H1 (cell line): ENCODE results near the gene SLC4A1AP. TPM values are rescaled to one million over a fixed set of nuclear protein-coding genes. Genes with fewer than 3 reads are reported as not detected.

Experiments
- CTCF ChIA-PET: fragments of 300-600 bp; sonication (Branson Sonifier 250); formaldehyde crosslinking; loops from one replicate; lab custom pipeline; 2021; ENCODE audit not compliant: partially characterized antibody; lab: Charles Lee
- POLR2A ChIA-PET: fragments of 300-600 bp; sonication (Branson Sonifier 250); formaldehyde crosslinking; loops from one replicate; lab custom pipeline; 2021; ENCODE audit warnings: inconsistent platforms; ENCODE audit not compliant: partially characterized antibody; lab: Charles Lee
- DNase-seq, 2 experiments: peaks; one replicate each; pipeline versions ENCODE4 v3.0.0 to v3.0.0-alpha.2; 2010 to 2022; ENCODE audit warnings: low spot score in 2 of 2, low read depth in 1 of 2, mixed read lengths in 1 of 2
- FAIRE-seq: peaks from 2 replicates; lab custom pipeline; 2011; peaks lifted over from hg19 to GRCh38; lab: Jason Lieb, UNC
- H2AFZ ChIP-seq: 2 replicates; pipeline ENCODE4 v1.8.1; 2012; ENCODE audit warnings: low read length, inconsistent platforms
- H2AK5ac ChIP-seq: 2 replicates; pipeline ENCODE4 v1.6.1; 2013; ENCODE audit warnings: low read depth, low read length
- H2BK120ac ChIP-seq: replicated peaks from 2 replicates; pipeline ENCODE3; 2013; ENCODE audit warnings: low read depth, low read length, inconsistent platforms
- H2BK12ac ChIP-seq: 2 replicates; pipeline ENCODE4 v1.6.1; 2013; ENCODE audit warnings: low read depth, low read length
- H2BK15ac ChIP-seq: 2 replicates; pipeline ENCODE4 v1.6.1; 2013; ENCODE audit warnings: low read length
- H2BK20ac ChIP-seq: 2 replicates; pipeline ENCODE4 v1.6.1; 2013; ENCODE audit warnings: low read length
- H2BK5ac ChIP-seq: 2 replicates; pipeline ENCODE4 v1.6.1; 2013; ENCODE audit warnings: low read depth, low read length
- H3K14ac ChIP-seq: 2 replicates; pipeline ENCODE4 v1.6.1; 2013; ENCODE audit warnings: inconsistent platforms; ENCODE audit not compliant: insufficient read length
- H3K18ac ChIP-seq: 2 replicates; pipeline ENCODE4 v1.6.1; 2013; ENCODE audit warnings: low read length; ENCODE audit errors: extremely low read depth
- H3K23ac ChIP-seq: 2 replicates; pipeline ENCODE4 v1.6.1; 2013; ENCODE audit warnings: inconsistent platforms; ENCODE audit not compliant: insufficient read length
- H3K23me2 ChIP-seq: 2 replicates; pipeline ENCODE4 v1.6.1; 2013; ENCODE audit warnings: low read depth, low read length
- H3K27ac ChIP-seq: 2 replicates; pipeline ENCODE4 v1.6.1; 2011; ENCODE audit warnings: low read depth, low read length, inconsistent platforms
- H3K27me3 ChIP-seq, 4 experiments: replicated peaks in 1 of 4; 1 replicate in 1 of 4; 2 replicates in 3 of 4; pipeline versions ENCODE4 v1.6.1 to v1.8.1; 2011 to 2013; ENCODE audit warnings: low read length in 3 of 4, mild to moderate bottlenecking in 3 of 4, inconsistent platforms in 2 of 4, mixed read lengths in 2 of 4, moderate library complexity in 1 of 4; ENCODE audit not compliant: control insufficient read depth in 3 of 4, insufficient read depth in 3 of 4; ENCODE audit errors: extremely low read depth in 1 of 4
- H3K36me3 ChIP-seq, 4 experiments: 2 replicates each; pipeline versions ENCODE4 v1.6.1 to v1.8.1; 2011 to 2013; ENCODE audit warnings: mild to moderate bottlenecking in 4 of 4, low read length in 3 of 4, moderate library complexity in 2 of 4, control low read depth in 1 of 4, inconsistent platforms in 1 of 4; ENCODE audit not compliant: insufficient read depth in 4 of 4, control insufficient read depth in 2 of 4
- H3K4ac ChIP-seq: replicated peaks from 2 replicates; pipeline ENCODE3; 2013; ENCODE audit warnings: low read length, low read depth, mixed read lengths, inconsistent platforms; ENCODE audit not compliant: insufficient read length
- H3K4me1 ChIP-seq, 4 experiments: replicated peaks in 1 of 4; 1 replicate in 1 of 4; 2 replicates in 3 of 4; pipeline versions ENCODE4 v1.6.1 to v1.8.1; 2011 to 2013; ENCODE audit warnings: low read length in 3 of 4, inconsistent platforms in 2 of 4, mixed read lengths in 1 of 4; ENCODE audit not compliant: insufficient read depth in 4 of 4, control insufficient read depth in 3 of 4
- H3K4me2 ChIP-seq, 2 experiments: 2 replicates each; pipeline versions ENCODE4 v1.6.1 to v1.8.1; 2011 to 2013; ENCODE audit warnings: low read depth in 2 of 2, low read length in 2 of 2, control low read depth in 1 of 2, inconsistent platforms in 1 of 2, mild to moderate bottlenecking in 1 of 2; ENCODE audit not compliant: insufficient read depth in 1 of 2
- H3K4me3 ChIP-seq, 4 experiments: fragments of 200-600, 300-600 bp in 1 of 4; sonication (generic), shearing (Covaris generic), sonication (Bioruptor Twin) in 1 of 4; 2 replicates each; pipeline versions ENCODE4 v1.5.1 to v1.8.1; 2011 to 2016; ENCODE audit warnings: low read length in 4 of 4, low read depth in 3 of 4, control low read depth in 2 of 4, inconsistent platforms in 2 of 4, mild to moderate bottlenecking in 2 of 4, mixed read lengths in 1 of 4, moderate library complexity in 1 of 4; ENCODE audit not compliant: insufficient read depth in 2 of 4; ENCODE audit errors: extremely low read depth in 1 of 4
- H3K56ac ChIP-seq: replicated peaks from 2 replicates; pipeline ENCODE3; 2013; ENCODE audit warnings: low read depth, mild to moderate bottlenecking, mixed read lengths, low read length, inconsistent platforms; ENCODE audit not compliant: insufficient read length
- H3K79me1 ChIP-seq: 2 replicates; pipeline ENCODE4 v1.6.1; 2013; ENCODE audit warnings: low read depth, low read length, control low read depth
- H3K79me2 ChIP-seq, 2 experiments: 2 replicates each; pipeline versions ENCODE4 v1.6.1 to v1.8.1; 2012 to 2013; ENCODE audit warnings: low read length in 2 of 2, mild to moderate bottlenecking in 2 of 2, inconsistent platforms in 1 of 2; ENCODE audit not compliant: insufficient read depth in 2 of 2, control insufficient read depth in 1 of 2
- H3K9ac ChIP-seq, 4 experiments: replicated peaks in 1 of 4; 1 replicate in 1 of 4; 2 replicates in 3 of 4; pipeline versions ENCODE4 v1.6.1 to v1.8.1; 2011 to 2013; ENCODE audit warnings: low read depth in 3 of 4, low read length in 3 of 4, control low read depth in 2 of 4, mild to moderate bottlenecking in 2 of 4, moderate library complexity in 2 of 4, inconsistent platforms in 1 of 4; ENCODE audit errors: extremely low read depth in 1 of 4
- H3K9me3 ChIP-seq, 2 experiments: 2 replicates each; pipeline versions ENCODE4 v1.6.1 to v1.8.1; 2012 to 2013; ENCODE audit warnings: mild to moderate bottlenecking in 2 of 2, moderate library complexity in 2 of 2, control low read depth in 1 of 2, inconsistent platforms in 1 of 2, low read depth in 1 of 2, low read length in 1 of 2, mixed read lengths in 1 of 2; ENCODE audit not compliant: insufficient read depth in 2 of 2
- H4K20me1 ChIP-seq, 2 experiments: replicated peaks in 1 of 2; 2 replicates each; pipeline versions ENCODE3 to v1.8.1; 2011 to 2013; ENCODE audit warnings: inconsistent platforms in 2 of 2, low read length in 2 of 2, mild to moderate bottlenecking in 1 of 2; ENCODE audit not compliant: insufficient read depth in 2 of 2, control insufficient read depth in 1 of 2
- H4K5ac ChIP-seq: 2 replicates; pipeline ENCODE4 v1.6.1; 2013; ENCODE audit warnings: low read length, low read depth, mixed read lengths, inconsistent platforms; ENCODE audit not compliant: insufficient read length
- H4K8ac ChIP-seq: 2 replicates; pipeline ENCODE4 v1.8.0; 2013; ENCODE audit warnings: mild to moderate bottlenecking, moderate library complexity, low read length, inconsistent platforms; ENCODE audit not compliant: insufficient read depth; ENCODE audit errors: extremely low read depth
- H4K91ac ChIP-seq: replicated peaks from 2 replicates; pipeline ENCODE3; 2013; ENCODE audit warnings: low read length, mixed read lengths, inconsistent platforms; ENCODE audit not compliant: insufficient read length
- ASH2L ChIP-seq: fragments of 200-600, 300-600 bp; sonication (generic); IDR thresholded peaks from one replicate; pipeline ENCODE4 v1.7.1; 2017; ENCODE audit warnings: low read length
- BCL11A ChIP-seq, 2 experiments: IDR thresholded peaks; one replicate each; pipeline ENCODE4 v1.6.1; 2011; ENCODE audit warnings: low read depth in 2 of 2, low read length in 2 of 2, mild to moderate bottlenecking in 2 of 2
- BRCA1 ChIP-seq: IDR thresholded peaks from 2 replicates; pipeline ENCODE4 v1.6.1; 2012; ENCODE audit warnings: low read depth, low read length, improper control_type of control experiment
- CBX8 ChIP-seq: fragments of 300-800, 300-1000 bp; sonication (generic); IDR thresholded peaks from 2 replicates; pipeline ENCODE4 v1.7.1; 2016; ENCODE audit warnings: low read depth, low read length, borderline replicate concordance
- CHD1 ChIP-seq: IDR thresholded peaks from 2 replicates; pipeline ENCODE4 v1.6.1; 2012; ENCODE audit warnings: low read depth, low read length, improper control_type of control experiment
- HDAC6 ChIP-seq: IDR thresholded peaks from one replicate; pipeline ENCODE4 v1.7.1; 2012; ENCODE audit warnings: low read depth, mild to moderate bottlenecking, inconsistent platforms, low read length, moderate library complexity
- RFX5 ChIP-seq: IDR thresholded peaks from 2 replicates; pipeline ENCODE4 v1.6.1; 2011; ENCODE audit warnings: low read depth, low read length, improper control_type of control experiment, borderline replicate concordance
- SAP30 ChIP-seq: fragments of 300-600 bp; sonication (generic); IDR thresholded peaks from 2 replicates; pipeline ENCODE4 v1.7.1; 2012; ENCODE audit warnings: low read length, moderate library complexity, mild to moderate bottlenecking, inconsistent platforms; ENCODE audit not compliant: insufficient read depth, insufficient replicate concordance
- SP1 ChIP-seq: IDR thresholded peaks from 2 replicates; pipeline ENCODE4 v1.6.1; 2011; ENCODE audit warnings: low read depth, low read length
- WGBS, 2 experiments: shearing (Covaris generic) in 1 of 2; methylation state at CpG; one replicate each; pipeline versions ENCODE4 v1.1.6 to v1.1.7; 2013 to 2015; ENCODE audit warnings: low lambda C conversion rate in 2 of 2, mixed read lengths in 2 of 2, inconsistent platforms in 1 of 2, low coverage in 1 of 2, missing lambda C conversion rate in 1 of 2; ENCODE audit not compliant: insufficient replicate concordance in 2 of 2, insufficient coverage in 1 of 2, insufficient read length in 1 of 2; ENCODE audit errors: extremely low coverage in 1 of 2, missing lambda C conversion rate in 1 of 2; 5-methylcytosine and 5-hydroxymethylcytosine counted together
- polyA plus RNA-seq, 7 experiments: library from polyadenylated mRNA; depleted of rRNA in 3 of 7; stranded (reverse) in 5 of 7; unstranded in 2 of 7; fragments of >200 nt in 5 of 7; fragments of 200-250 nt in 2 of 7; gene quantifications; 1 replicate in 5 of 7; 2 replicates in 1 of 7; 4 replicates in 1 of 7; pipeline versions ENCODE4 v1.2.1 to v1.2.3, GENCODE V29; 2011 to 2013; ENCODE audit warnings: missing spikeins in 2 of 7, mixed read lengths in 2 of 7
- total RNA-seq: library from RNA; stranded (reverse); fragmentation: NEBNext Ultra II Directional; extraction: Animal tissue kit (Norgen Biotek cat#: 25700); gene quantifications from 2 replicates; pipeline ENCODE4 v1.2.1, GENCODE V29; 2021
- TF ChIP-seq, protein P1 (sequence below): IDR thresholded peaks from 2 replicates; pipeline ENCODE4 v1.6.1; 2012; ENCODE audit warnings: inconsistent platforms

SLC4A1AP gene
- total and polyA plus RNA-seq, 2 of the 8 experiments (the other 6 are each of a cell fraction or from before 2014, with no cell fraction given) = 8.1 to 18.4 TPM

DNA sequence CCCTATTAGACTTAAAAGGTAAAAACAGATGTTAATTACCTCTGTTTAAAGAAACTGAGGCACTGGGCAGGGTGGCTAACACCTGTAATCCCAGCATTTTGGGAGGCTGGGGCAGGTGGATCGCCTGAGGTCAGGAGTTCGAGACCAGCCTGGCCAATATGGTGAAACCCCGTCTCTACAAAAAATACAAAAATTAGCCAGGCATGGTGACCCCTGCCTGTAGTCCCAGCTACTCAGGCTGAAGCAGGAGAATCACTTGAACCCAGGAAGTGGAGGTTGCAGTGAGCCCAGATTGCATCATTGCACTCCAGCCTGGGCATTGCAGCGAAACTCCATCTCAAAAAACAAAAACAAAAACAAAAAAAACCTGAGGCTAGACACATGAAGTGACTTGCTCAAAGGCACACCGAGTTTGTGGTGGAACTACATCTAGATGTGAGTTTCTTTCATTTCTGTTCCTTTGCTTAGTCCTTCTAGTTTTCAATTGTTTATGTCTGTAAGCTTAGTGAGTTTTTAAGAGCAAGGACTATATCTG is 40.7 kb downstream of the SLC4A1AP start:
- Histone ChIP-seq H2BK15ac (no peak overlapping the region), H3K14ac (no peak overlapping the region), H4K8ac (no peak overlapping the region), H3K56ac (no peak overlapping the region), H2BK12ac (no peak overlapping the region), H3K23me2 (no peaks in the 10 kb centered on the region), H3K23ac (no peak overlapping the region), H4K20me1 (no peaks in the 10 kb centered on the region), H2AFZ (no peak overlapping the region), H2AK5ac (no peak overlapping the region), H3K4ac (no peak overlapping the region), H3K79me1 (no peaks in the 10 kb centered on the region), H3K4me1 (peaks cover 0 to 4% (median under 1%) of the 10 kb centered on the region in 4 experiments; a peak in 3 of 7 replicates), H3K27ac (no peak overlapping the region), H3K9me3 (no peaks in the 10 kb centered on the region), H4K5ac (no peak overlapping the region), H2BK20ac (no peak overlapping the region), H3K18ac (no peak overlapping the region), H3K4me2 (no peak overlapping the region), H2BK120ac (no peak overlapping the region), H3K4me3 (no peak overlapping the region), H3K27me3 (no peaks in the 10 kb centered on the region; a peak in 1 of 7 replicates), H3K9ac (no peak overlapping the region), H4K91ac (no peak overlapping the region), H2BK5ac (no peak overlapping the region), H3K36me3 (no peaks in the 10 kb centered on the region), H3K79me2 (no peaks in the 10 kb centered on the region)
- WGBS, 2 experiments = 94% methylated on average over 5 of the region's 5 CpGs; no CpG with 5 or more reads in 1 of the 2 experiments
- POLR2A ChIA-PET = interaction anchor here (1.4 to 1.5 kb wide), 3 partner anchors 8 to 47 kb away, joined by 3 to 5 read pairs (median 4); no protein-coding TSS in a partner anchor
- DNase-seq (no peak), FAIRE-seq (no peak)
- TF ChIP-seq SP1 (no peak), ASH2L (no peak), CHD1 (no peak), BRCA1 (no peak), HDAC6 (no peak), SAP30 (no peak), BCL11A (IDR thresholded peaks at IDR 0.05; ENCODE audit: low read depth in 2 of 2, low read length in 2 of 2) (no peak), CBX8 (no peak), RFX5 (no peak)
- TF ChIP-seq, protein P1, sequence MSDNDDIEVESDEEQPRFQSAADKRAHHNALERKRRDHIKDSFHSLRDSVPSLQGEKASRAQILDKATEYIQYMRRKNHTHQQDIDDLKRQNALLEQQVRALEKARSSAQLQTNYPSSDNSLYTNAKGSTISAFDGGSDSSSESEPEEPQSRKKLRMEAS = no peak
- CTCF ChIA-PET = interaction anchor here (0.8 to 4.7 kb wide), 20 partner anchors 9 to 863 kb away, joined by 3 to 32 read pairs (median 4); no protein-coding TSS in a partner anchor
